LHCN-M2 (cell line): ENCODE results near the gene ERCC2. TPM values are rescaled to one million over a fixed set of nuclear protein-coding genes. Genes with fewer than 3 reads are reported as not detected.
"Not testable (repeated sequence)": the region's sequence is repeated elsewhere in the genome, so short reads cannot be mapped to it uniquely, and the experiment has no call there.

Experiments used
- DNase-seq: peaks from one replicate; pipeline ENCODE4 v3.0.0-alpha.2; 2012; ENCODE audit warnings: low read depth
- polyA plus RNA-seq: library from polyadenylated mRNA; unstranded; fragments of >200 nt; gene quantifications from one replicate; pipeline ENCODE4 v1.2.1, GENCODE V29; 2012; ENCODE audit warnings: missing spikeins
- total RNA-seq: library from RNA; depleted of rRNA; stranded (reverse); fragments of >200 nt; gene quantifications from 2 replicates; pipeline ENCODE4 v1.2.3, GENCODE V29; 2014; rRNA removed

ERCC2 gene
- total RNA-seq: 29.2 and 30.6 TPM in 2 replicates
- polyA plus RNA-seq: 51.0 TPM

GRCh38 chr19:45370410-45371204, at the start of gene ERCC2:
Gene ERCC2 (minus strand): TSS chr19:45370573. CDS start chr19:45370540, 33 bp downstream.
- peak; percentile 99 for DNase-seq

- no peak for DNase-seq
These were observed 49.5 kb upstream of the ERCC2 start for GRCh38 chr19:45419895-45420294.

- peak; percentile 57 for DNase-seq
These were observed 49.0 kb upstream of the ERCC2 start for GRCh38 chr19:45419396-45419795.

GRCh38 chr19:45418802-45419201, 48.4 kb upstream of the ERCC2 start:
- DNase-seq: no peak

- no peak for DNase-seq
These were observed 46.8 kb upstream of the ERCC2 start for GRCh38 chr19:45417151-45417550.

GRCh38 chr19:45414468-45414867, 44.1 kb upstream of the ERCC2 start:
- DNase-seq: no peak

GRCh38 chr19:45413497-45413896, 43.1 kb upstream of the ERCC2 start:
- no peak for DNase-seq

- not testable (repeated sequence) for DNase-seq
These were observed 40.0 kb upstream of the ERCC2 start for GRCh38 chr19:45410330-45410729.

- DNase-seq: no peak
These were observed 39.2 kb upstream of the ERCC2 start for GRCh38 chr19:45409557-45409920.

GRCh38 chr19:45408830-45409556, 38.6 kb upstream of the ERCC2 start:
- no peak for DNase-seq

GRCh38 chr19:45408121-45408520, 37.7 kb upstream of the ERCC2 start:
- DNase-seq: no peak

- not testable (repeated sequence) for DNase-seq
These were observed 37.2 kb upstream of the ERCC2 start for GRCh38 chr19:45407585-45407984.

GRCh38 chr19:45407091-45407375, 36.7 kb upstream of the ERCC2 start:
- no peak for DNase-seq

GRCh38 chr19:45406226-45407090, 36.1 kb upstream of the ERCC2 start, which contains the start of gene POLR1G:
Gene POLR1G (plus strand): TSS chr19:45406644. CDS start chr19:45406697, 53 bp downstream.
- DNase-seq: peak; percentile 79

- peak; percentile 88 for DNase-seq
These were observed 35.3 kb upstream of the ERCC2 start for GRCh38 chr19:45405435-45406225.

GRCh38 chr19:45404557-45405434, 34.4 kb upstream of the ERCC2 start, which contains the start of gene PPP1R13L:
Gene PPP1R13L (minus strand): TSS chr19:45405069. CDS start chr19:45398318, 6,751 bp downstream.
- no peak for DNase-seq

- no peak for DNase-seq
These were observed 33.6 kb upstream of the ERCC2 start for GRCh38 chr19:45403781-45404556.

- DNase-seq: no peak
These were observed 32.9 kb upstream of the ERCC2 start for GRCh38 chr19:45403272-45403671.
